ENCODE measurements around the gene EPS8L3.
"Not testable (repeated sequence)": the region's sequence is repeated elsewhere in the genome, so short reads cannot be mapped to it uniquely, and the experiment has no call there.

Gene EPS8L3

GRCh38 chr1:109763646-109764415, at the start of gene EPS8L3:
TSS of gene EPS8L3 (minus strand) at chr1:109763923. CDS start at chr1:109761749, 2,174 bp downstream.
- DNase-seq (ENCODE audit: low read depth), result no peak

GRCh38 chr1:109812691-109813393, 49.1 kb upstream of the EPS8L3 start:
- DNase-seq (ENCODE audit: low read depth), result no peak

- DNase-seq (ENCODE audit: low read depth), result no peak
Observed at GRCh38 chr1:109808703-109809102, 45.0 kb upstream of the EPS8L3 start.

GRCh38 chr1:109807822-109808680, 44.3 kb upstream of the EPS8L3 start:
- no peak for DNase-seq (ENCODE audit: low read depth)

- DNase-seq (ENCODE audit: low read depth), result no peak
Observed at GRCh38 chr1:109807402-109807801, 43.7 kb upstream of the EPS8L3 start.

- no peak for DNase-seq (ENCODE audit: low read depth)
Observed at GRCh38 chr1:109806733-109807400, 43.1 kb upstream of the EPS8L3 start.

GRCh38 chr1:109805486-109806165, 41.9 kb upstream of the EPS8L3 start:
- DNase-seq (ENCODE audit: low read depth), result no peak

- no peak for DNase-seq (ENCODE audit: low read depth)
Observed at GRCh38 chr1:109804660-109805059, 40.9 kb upstream of the EPS8L3 start.

GRCh38 chr1:109803901-109804331, 40.2 kb upstream of the EPS8L3 start:
- DNase-seq (ENCODE audit: low read depth), result no peak

GRCh38 chr1:109802901-109803561, 39.3 kb upstream of the EPS8L3 start:
- DNase-seq (ENCODE audit: low read depth), result no peak

GRCh38 chr1:109802136-109802900, 38.6 kb upstream of the EPS8L3 start:
- DNase-seq (ENCODE audit: low read depth), result no peak

- DNase-seq (ENCODE audit: low read depth), result no peak
Observed at GRCh38 chr1:109801791-109802135, 38.0 kb upstream of the EPS8L3 start.

- no peak for DNase-seq (ENCODE audit: low read depth)
Observed at GRCh38 chr1:109800291-109800690, 36.6 kb upstream of the EPS8L3 start.

GRCh38 chr1:109799445-109799844, 35.7 kb upstream of the EPS8L3 start:
- no peak for DNase-seq (ENCODE audit: low read depth)

- not testable (repeated sequence) for DNase-seq (ENCODE audit: low read depth)
Observed at GRCh38 chr1:109797303-109797595, 33.5 kb upstream of the EPS8L3 start.

- DNase-seq (ENCODE audit: low read depth), result no peak
Observed at GRCh38 chr1:109796484-109797302, 33.0 kb upstream of the EPS8L3 start.

GRCh38 chr1:109794319-109795132, 30.8 kb upstream of the EPS8L3 start:
- DNase-seq (ENCODE audit: low read depth), result no peak

GRCh38 chr1:109793486-109794318, 30.0 kb upstream of the EPS8L3 start:
- no peak for DNase-seq (ENCODE audit: low read depth)
